ENCODE measurements around the gene TNIK. TPM values are rescaled to one million over a fixed set of nuclear protein-coding genes. Genes with fewer than 3 reads are reported as not detected.
"Not testable (repeated sequence)": the region's sequence is repeated elsewhere in the genome, so short reads cannot be mapped to it uniquely, and the experiment has no call there.

Gene TNIK
- total RNA-seq, 1 experiment from 2014 or later = 7.0 TPM

GRCh38 chr3:171306631-171307030, 153.6 kb downstream of the TNIK start:
- no peak overlapping the region for H3K4me3 ChIP-seq (ENCODE audit: low read length)

GRCh38 chr3:171305823-171306222, 154.4 kb downstream of the TNIK start:
- H3K4me1 ChIP-seq (ENCODE audit: insufficient read depth, low read length); ATAC-seq; H3K4me3 ChIP-seq (ENCODE audit: low read length); H3K27ac ChIP-seq (ENCODE audit: low read length); H3K36me3 ChIP-seq (ENCODE audit: low read depth, low read length); H3K9ac ChIP-seq (ENCODE audit: low read length); DNase-seq; intact Hi-C loops (cut with micrococcal nuclease); H3K9me2 ChIP-seq (replicated peaks; ENCODE audit: low read length); H2AFZ ChIP-seq (ENCODE audit: low read length); H4K20me1 ChIP-seq (ENCODE audit: low read length); POLR2A ChIA-PET (ENCODE audit: unreplicated experiment); H3F3A ChIP-seq (ENCODE audit: low read length, unreplicated experiment); BruUV-seq (replicated peaks); H3K27me3 ChIP-seq (ENCODE audit: low read length); H3K9me3 ChIP-seq (ENCODE audit: low read length); H3K4me2 ChIP-seq (ENCODE audit: low read length); CTCF ChIA-PET; H3K79me2 ChIP-seq (ENCODE audit: low read length): not testable (repeated sequence)

More at GRCh38 chr3:171306631-171307030, 153.6 kb downstream of the TNIK start:
- Histone ChIP-seq H2AFZ (ENCODE audit: low read length) (no peak overlapping the region), H3K36me3 (ENCODE audit: low read depth, low read length) (no peaks in the 10 kb centered on the region), H3K9me2 (replicated peaks; ENCODE audit: low read length) (no peaks in the 10 kb centered on the region), H4K20me1 (ENCODE audit: low read length) (no peaks in the 10 kb centered on the region), H3K9ac (ENCODE audit: low read length) (no peak overlapping the region), H3K79me2 (ENCODE audit: low read length) (no peaks in the 10 kb centered on the region), H3K4me1 (ENCODE audit: insufficient read depth, low read length) (no peaks in the 10 kb centered on the region), H3K27me3 (ENCODE audit: low read length) (no peaks in the 10 kb centered on the region), H3K9me3 (ENCODE audit: low read length) (no peaks in the 10 kb centered on the region), H3F3A (ENCODE audit: low read length, unreplicated experiment) (no peaks in the 10 kb centered on the region), H3K27ac (ENCODE audit: low read length) (no peak overlapping the region), H3K4me2 (ENCODE audit: low read length) (no peak overlapping the region)
- intact Hi-C loops (cut with micrococcal nuclease) = no loop called here
- no TSS peak for BruUV-seq (replicated peaks)
- no peak for TF ChIP-seq EZH2phosphoT487 (IDR thresholded peaks at IDR 0.05; ENCODE audit: borderline replicate concordance, low read length)
- DNase-seq = no peak
- ChIA-PET POLR2A (ENCODE audit: unreplicated experiment) (no interaction called here), CTCF (no interaction called here)
- ATAC-seq = no peak

- H3K27me3 ChIP-seq (ENCODE audit: low read length); H3K79me2 ChIP-seq (ENCODE audit: low read length); H3K9me3 ChIP-seq (ENCODE audit: low read length); H3K4me2 ChIP-seq (ENCODE audit: low read length); DNase-seq; H3K27ac ChIP-seq (ENCODE audit: low read length); H3K9ac ChIP-seq (ENCODE audit: low read length); POLR2A ChIA-PET (ENCODE audit: unreplicated experiment); H3K4me3 ChIP-seq (ENCODE audit: low read length); H3K36me3 ChIP-seq (ENCODE audit: low read depth, low read length); BruUV-seq (replicated peaks); intact Hi-C loops (cut with micrococcal nuclease); CTCF ChIA-PET; ATAC-seq; H3K4me1 ChIP-seq (ENCODE audit: insufficient read depth, low read length); H4K20me1 ChIP-seq (ENCODE audit: low read length); H2AFZ ChIP-seq (ENCODE audit: low read length); H3K9me2 ChIP-seq (replicated peaks; ENCODE audit: low read length); H3F3A ChIP-seq (ENCODE audit: low read length, unreplicated experiment): not testable (repeated sequence)
Measured at GRCh38 chr3:171304498-171304897, 155.7 kb downstream of the TNIK start.

- H4K20me1 ChIP-seq (ENCODE audit: low read length); H3K4me3 ChIP-seq (ENCODE audit: low read length); H3K4me2 ChIP-seq (ENCODE audit: low read length); H3K27me3 ChIP-seq (ENCODE audit: low read length); H3K9ac ChIP-seq (ENCODE audit: low read length); H3K36me3 ChIP-seq (ENCODE audit: low read depth, low read length); H2AFZ ChIP-seq (ENCODE audit: low read length); CTCF ChIA-PET; H3K4me1 ChIP-seq (ENCODE audit: insufficient read depth, low read length); DNase-seq; H3F3A ChIP-seq (ENCODE audit: low read length, unreplicated experiment); intact Hi-C loops (cut with micrococcal nuclease); ATAC-seq; POLR2A ChIA-PET (ENCODE audit: unreplicated experiment); H3K9me2 ChIP-seq (replicated peaks; ENCODE audit: low read length); H3K79me2 ChIP-seq (ENCODE audit: low read length); BruUV-seq (replicated peaks); H3K27ac ChIP-seq (ENCODE audit: low read length); H3K9me3 ChIP-seq (ENCODE audit: low read length): not testable (repeated sequence)
Measured at GRCh38 chr3:171304017-171304416, 156.2 kb downstream of the TNIK start.

- Histone ChIP-seq H2AFZ (ENCODE audit: low read length) (no peak overlapping the region), H3K4me3 (ENCODE audit: low read length) (no peak overlapping the region), H3K36me3 (ENCODE audit: low read depth, low read length) (no peaks in the 10 kb centered on the region), H3K9me3 (ENCODE audit: low read length) (no peaks in the 10 kb centered on the region), H3K4me2 (ENCODE audit: low read length) (no peak overlapping the region), H3K9ac (ENCODE audit: low read length) (no peak overlapping the region), H3K79me2 (ENCODE audit: low read length) (no peaks in the 10 kb centered on the region), H3K9me2 (replicated peaks; ENCODE audit: low read length) (0 out of 2 replicates have a peak, but pooled peaks cover 3% of the 10 kb centered on the region), H3K27ac (ENCODE audit: low read length) (no peak overlapping the region), H3K4me1 (ENCODE audit: insufficient read depth, low read length) (no peaks in the 10 kb centered on the region), H4K20me1 (ENCODE audit: low read length) (no peaks in the 10 kb centered on the region), H3K27me3 (ENCODE audit: low read length) (no peaks in the 10 kb centered on the region), H3F3A (ENCODE audit: low read length, unreplicated experiment) (no peaks in the 10 kb centered on the region)
- DNase-seq (no peak), ATAC-seq (no peak)
- intact Hi-C loops (cut with micrococcal nuclease) = no loop called here
- ChIA-PET CTCF (no interaction called here), POLR2A (ENCODE audit: unreplicated experiment) (no interaction called here)
- no TSS peak for BruUV-seq (replicated peaks)
- TF ChIP-seq EZH2phosphoT487 (IDR thresholded peaks at IDR 0.05; ENCODE audit: borderline replicate concordance, low read length) (no peak), EZH2 (IDR thresholded peaks at IDR 0.05; ENCODE audit: low read length, unreplicated experiment) (no peak), CTCF (conservative IDR thresholded peaks at IDR 0.05; ENCODE audit: low read depth, low read length) (no peak)
Measured at GRCh38 chr3:171301998-171302397, 158.2 kb downstream of the TNIK start.
